BLaER1 treated with 17β-estradiol and CSF1 and Interleukin-3, amounts not matched to agents 10 nM and 100 nM (cell line): ENCODE data around the gene TSPAN33.

Experiments
- H3K27ac ChIP-seq, 11 experiments: shearing (Covaris generic); formaldehyde crosslinking; 2 replicates each; pipeline ENCODE4 v1.8.1; 2022
- H3K27me3 ChIP-seq, 11 experiments: shearing (Covaris generic); formaldehyde crosslinking; 2 replicates each; pipeline ENCODE4 v1.8.1; 2022
- H3K36me3 ChIP-seq, 11 experiments: shearing (Covaris generic); formaldehyde crosslinking; 2 replicates each; pipeline ENCODE4 v1.8.1; 2022
- H3K4me1 ChIP-seq, 10 experiments: shearing (Covaris generic); formaldehyde crosslinking; 2 replicates each; pipeline ENCODE4 v1.8.1; 2022
- H3K4me2 ChIP-seq, 11 experiments: shearing (Covaris generic); formaldehyde crosslinking; 2 replicates each; pipeline ENCODE4 v1.8.1; 2022
- H3K4me3 ChIP-seq, 10 experiments: shearing (Covaris generic); formaldehyde crosslinking; 2 replicates each; pipeline ENCODE4 v1.8.1; 2022
- H3K9ac ChIP-seq, 11 experiments: shearing (Covaris generic); formaldehyde crosslinking; 2 replicates each; pipeline ENCODE4 v1.8.1; 2022
- H3K9me3 ChIP-seq, 11 experiments: shearing (Covaris generic); formaldehyde crosslinking; replicated peaks in 1 of 11; 2 replicates each; pipeline ENCODE4 v1.8.1; 2022
- H4K20me1 ChIP-seq, 11 experiments: shearing (Covaris generic); formaldehyde crosslinking; 2 replicates each; pipeline ENCODE4 v1.8.1; 2022
- Cebpa-rat ChIP-seq, 11 experiments: shearing (Covaris generic); IDR thresholded peaks; 2 replicates each; pipeline ENCODE4 v1.8.1; 2022

TSPAN33 gene

DNA sequence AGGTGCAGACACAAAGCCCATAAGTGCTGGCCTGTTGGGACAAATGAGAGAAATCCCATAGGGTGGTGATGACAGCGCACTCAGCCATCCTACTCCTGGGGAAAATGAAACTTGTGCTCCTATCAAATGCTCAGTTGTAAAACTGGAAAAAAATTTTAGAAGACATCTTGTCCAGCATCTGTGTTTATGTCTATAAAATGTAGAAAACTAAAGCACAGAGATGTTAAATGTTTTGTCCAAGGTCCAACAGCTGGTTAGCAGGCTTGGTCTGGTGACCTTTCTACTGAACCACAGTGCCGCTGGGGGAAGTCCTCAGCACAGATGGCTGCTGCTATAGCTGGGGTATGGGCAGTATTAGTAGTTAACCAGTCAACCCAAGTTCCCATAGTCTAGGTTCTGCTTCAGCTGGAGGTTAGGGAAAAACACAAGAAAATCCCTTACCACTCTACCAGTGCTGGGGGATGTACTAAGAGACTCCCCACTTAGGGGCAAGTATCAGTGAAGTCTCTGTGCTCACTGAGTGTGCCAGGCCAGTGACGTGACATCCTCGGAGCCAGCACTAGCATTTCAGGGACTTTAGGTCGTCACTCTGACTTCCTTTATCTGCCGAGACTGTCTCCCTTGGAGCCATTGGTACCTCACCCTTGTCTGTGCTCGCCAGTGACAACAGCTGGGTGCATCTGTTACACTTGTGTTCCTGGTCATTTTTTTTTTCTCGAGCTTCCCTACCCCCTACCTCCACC, 1.9 kb downstream of the TSPAN33 start:
- Histone ChIP-seq H4K20me1 (peaks cover 0 to 11% (median 0%) of the 10 kb centered on the region in 11 experiments; a peak in 4 of 22 replicates), H3K27ac (0 out of 22 replicates have a peak overlapping the region, but pooled peaks of 1 of the 11 experiments have one; percentile 76), H3K4me2 (peak overlapping the region; percentile 87 to 98 (median 95)), H3K27me3 (peaks cover 0 to 24% (median 7%) of the 10 kb centered on the region in 11 experiments; a peak in 9 of 22 replicates), H3K9ac (0 out of 22 replicates have a peak overlapping the region, but pooled peaks of 3 of the 11 experiments have one; percentile 83 to 85 (median 85)), H3K9me3 (no peaks in the 10 kb centered on the region), H3K4me1 (peaks cover 50 to 71% (median 66%) of the 10 kb centered on the region in 10 experiments), H3K4me3 (peak overlapping the region in 5 of 10 experiments; percentile 84 to 94 (median 93); a peak in 4 of 20 replicates), H3K36me3 (0 out of 22 replicates have a peak, but pooled peaks cover 0 to 5% (median 0%) of the 10 kb centered on the region in 11 experiments)
- no peak for TF ChIP-seq Cebpa-rat (IDR thresholded peaks at IDR 0.05)

- Histone ChIP-seq H3K36me3 (peaks cover 0 to 6% (median 0%) of the 10 kb centered on the region in 11 experiments; a peak in 3 of 22 replicates), H4K20me1 (peaks cover 0 to 11% (median 0%) of the 10 kb centered on the region in 11 experiments; a peak in 4 of 22 replicates), H3K4me1 (peaks cover 50 to 71% (median 66%) of the 10 kb centered on the region in 10 experiments)
Measured at GRCh38 chr7:129147731-129148130, 3.2 kb downstream of the TSPAN33 start.

DNA sequence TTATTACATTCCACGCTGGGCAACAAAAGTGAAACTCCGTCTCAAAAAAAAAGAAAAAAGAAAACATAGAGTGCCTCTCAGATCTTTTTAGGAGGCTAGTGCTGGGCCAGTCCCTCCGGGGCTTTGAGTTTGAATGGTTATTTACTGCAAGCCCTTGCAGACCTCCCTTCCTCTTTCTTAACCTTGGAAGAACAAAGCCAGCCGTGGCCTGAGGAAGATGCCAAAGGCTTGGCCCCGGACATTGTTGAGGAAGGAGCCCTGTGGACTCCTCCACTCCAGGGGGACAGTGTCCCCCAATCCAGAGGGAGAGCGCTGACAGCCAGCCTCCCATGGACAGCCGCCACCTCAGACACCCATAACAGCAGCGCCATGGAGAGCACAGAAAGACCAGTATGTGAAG, 5.0 kb downstream of the TSPAN33 start:
- H3K27me3 ChIP-seq, result peaks cover 0 to 11% (median 0%) of the 10 kb centered on the region in 11 experiments; a peak in 5 of 22 replicates
- peak overlapping the region; percentile 76 to 97 (median 90) for H3K4me2 ChIP-seq
- H3K4me3 ChIP-seq, result peak overlapping the region in 4 of 10 experiments; percentile 6 to 26 (median 14); a peak in 5 of 20 replicates
- no peaks in the 10 kb centered on the region for H3K9me3 ChIP-seq
- peaks cover 0 to 9% (median 0%) of the 10 kb centered on the region in 11 experiments; a peak in 3 of 22 replicates for H3K36me3 ChIP-seq
- H4K20me1 ChIP-seq, result peaks cover 0 to 11% (median 0%) of the 10 kb centered on the region in 11 experiments; a peak in 4 of 22 replicates
- H3K4me1 ChIP-seq, result peaks cover 44 to 63% (median 60%) of the 10 kb centered on the region in 10 experiments
- peak overlapping the region in 7 of 11 experiments; percentile 34 to 65 (median 46); a peak in 11 of 22 replicates for H3K9ac ChIP-seq
- H3K27ac ChIP-seq, result peak overlapping the region in 9 of 11 experiments; percentile 30 to 77 (median 73); a peak in 18 of 22 replicates
- no peak for TF ChIP-seq Cebpa-rat (IDR thresholded peaks at IDR 0.05)

More at GRCh38 chr7:129147731-129148130, 3.2 kb downstream of the TSPAN33 start:
- no peak for TF ChIP-seq Cebpa-rat (IDR thresholded peaks at IDR 0.05)
- H3K4me3 ChIP-seq, result no peak overlapping the region
- peak overlapping the region in 9 of 11 experiments; percentile 77 to 97 (median 92); a peak in 18 of 22 replicates for H3K4me2 ChIP-seq
- 0 out of 22 replicates have a peak overlapping the region, but pooled peaks of 1 of the 11 experiments have one; percentile 6 for H3K27ac ChIP-seq
- H3K9me3 ChIP-seq, result no peaks in the 10 kb centered on the region
- H3K27me3 ChIP-seq, result peaks cover 0 to 24% (median 7%) of the 10 kb centered on the region in 11 experiments; a peak in 9 of 22 replicates
- no peak overlapping the region for H3K9ac ChIP-seq

- no peak for TF ChIP-seq Cebpa-rat (IDR thresholded peaks at IDR 0.05)
- Histone ChIP-seq H3K4me3 (peak overlapping the region in 2 of 10 experiments; percentile 7 to 26; a peak in 3 of 20 replicates), H4K20me1 (peaks cover 0 to 11% (median 0%) of the 10 kb centered on the region in 11 experiments; a peak in 4 of 22 replicates), H3K9ac (peak overlapping the region in 7 of 11 experiments; percentile 34 to 65 (median 46); a peak in 9 of 22 replicates), H3K9me3 (no peaks in the 10 kb centered on the region), H3K4me1 (peaks cover 40 to 58% (median 56%) of the 10 kb centered on the region in 10 experiments), H3K4me2 (peak overlapping the region; percentile 76 to 97 (median 90)), H3K36me3 (peaks cover 0 to 9% (median 0%) of the 10 kb centered on the region in 11 experiments; a peak in 3 of 22 replicates), H3K27me3 (peaks cover 0 to 2% (median 0%) of the 10 kb centered on the region in 11 experiments; a peak in 2 of 22 replicates), H3K27ac (peak overlapping the region in 10 of 11 experiments; percentile 2 to 77 (median 72); a peak in 18 of 22 replicates)
Measured at GRCh38 chr7:129150199-129150996, 5.9 kb downstream of the TSPAN33 start.

- H3K27ac ChIP-seq, result no peak overlapping the region
Measured at GRCh38 chr7:129157651-129158050, 13.1 kb downstream of the TSPAN33 start.

GRCh38 chr7:129159539-129159938, 15.0 kb downstream of the TSPAN33 start:
- Histone ChIP-seq H3K27ac (no peak overlapping the region), H3K27me3 (no peaks in the 10 kb centered on the region), H3K4me1 (peaks cover 16 to 42% (median 35%) of the 10 kb centered on the region in 10 experiments), H4K20me1 (peaks cover 0 to 28% (median 9%) of the 10 kb centered on the region in 11 experiments; a peak in 10 of 22 replicates), H3K9ac (no peak overlapping the region), H3K4me3 (no peak overlapping the region), H3K36me3 (peaks cover 0 to 25% (median 5%) of the 10 kb centered on the region in 11 experiments; a peak in 14 of 22 replicates), H3K9me3 (no peaks in the 10 kb centered on the region), H3K4me2 (no peak overlapping the region)
- no peak for TF ChIP-seq Cebpa-rat (IDR thresholded peaks at IDR 0.05)

More at GRCh38 chr7:129157651-129158050, 13.1 kb downstream of the TSPAN33 start:
- H3K4me1 ChIP-seq, result peaks cover 15 to 30% (median 25%) of the 10 kb centered on the region in 10 experiments
- no peak overlapping the region for H3K4me3 ChIP-seq
- no peak overlapping the region for H3K4me2 ChIP-seq
- H3K9me3 ChIP-seq, result no peaks in the 10 kb centered on the region
- H3K27me3 ChIP-seq, result no peaks in the 10 kb centered on the region
- peaks cover 0 to 21% (median 0%) of the 10 kb centered on the region in 11 experiments; a peak in 4 of 22 replicates for H3K36me3 ChIP-seq
- no peak overlapping the region for H3K9ac ChIP-seq
- no peak for TF ChIP-seq Cebpa-rat (IDR thresholded peaks at IDR 0.05)
- peaks cover 0 to 27% (median 9%) of the 10 kb centered on the region in 11 experiments; a peak in 10 of 22 replicates for H4K20me1 ChIP-seq

DNA sequence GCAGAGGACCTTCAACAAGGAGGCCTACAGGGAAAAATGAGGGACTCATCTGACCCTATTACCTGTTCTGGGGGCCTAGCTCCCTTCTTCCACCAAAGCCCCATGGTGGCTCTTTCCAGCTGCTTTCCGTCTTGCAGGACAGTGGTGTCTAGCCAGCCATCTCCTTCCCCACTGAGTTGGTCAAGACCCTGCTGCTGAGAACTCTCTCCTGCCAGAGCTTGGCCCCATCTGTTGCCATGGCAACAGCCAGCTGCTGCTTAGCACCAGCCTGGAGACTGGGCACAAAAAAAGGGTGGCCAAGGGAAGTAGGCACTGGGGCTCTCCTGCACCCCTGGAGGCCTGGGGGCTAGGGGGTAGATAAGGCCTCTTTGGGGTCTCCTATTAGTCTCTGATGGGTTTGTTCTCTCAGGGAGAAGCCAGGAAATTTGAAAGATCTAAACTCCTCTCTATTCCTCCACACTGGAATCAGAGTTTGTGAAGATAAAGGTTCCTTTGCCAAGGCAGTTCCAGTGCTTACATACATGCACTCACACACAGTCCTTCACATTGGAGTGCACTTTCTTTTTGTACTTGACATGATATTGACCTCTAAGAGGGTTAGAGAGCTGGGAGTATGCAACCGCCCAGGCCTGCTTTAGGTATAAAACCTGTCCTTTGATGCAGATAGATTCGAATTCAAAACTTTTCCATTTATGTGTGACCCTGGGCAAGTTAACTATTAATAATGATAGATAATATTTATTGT, 15.8 kb downstream of the TSPAN33 start:
- no peak for TF ChIP-seq Cebpa-rat (IDR thresholded peaks at IDR 0.05)
- Histone ChIP-seq H3K9ac (no peak overlapping the region), H3K4me2 (peak overlapping the region in 1 of 11 experiments; percentile 6; a peak in 1 of 22 replicates), H3K4me1 (peaks cover 16 to 42% (median 35%) of the 10 kb centered on the region in 10 experiments), H3K9me3 (no peaks in the 10 kb centered on the region), H3K4me3 (no peak overlapping the region), H4K20me1 (peaks cover 0 to 28% (median 9%) of the 10 kb centered on the region in 11 experiments; a peak in 10 of 22 replicates), H3K27me3 (no peaks in the 10 kb centered on the region), H3K36me3 (peaks cover 6 to 33% (median 12%) of the 10 kb centered on the region in 11 experiments; a peak in 17 of 22 replicates), H3K27ac (no peak overlapping the region)
